Measurements from ENCODE around the gene PANK4.

Gene PANK4

DNA sequence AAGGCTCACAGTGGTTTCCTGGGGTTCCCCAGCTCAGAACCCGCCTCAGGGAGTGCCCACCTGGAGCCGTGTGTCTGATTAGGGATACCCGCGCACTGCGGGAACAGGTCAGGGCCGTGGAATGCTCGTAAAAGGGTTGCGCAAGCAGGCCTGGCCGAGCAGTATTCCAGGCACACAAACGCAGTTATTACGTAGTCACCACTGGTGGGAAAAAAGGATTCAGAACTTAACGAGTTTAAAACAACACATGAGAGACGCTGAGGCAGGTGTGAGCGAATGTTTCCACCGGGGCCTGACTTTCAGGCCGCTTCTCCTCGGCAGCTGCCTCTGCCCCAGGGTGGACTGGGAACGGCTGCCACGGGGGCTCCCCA lies 32.1 kb downstream of the PANK4 start:
- DNase-seq: no peak

DNA sequence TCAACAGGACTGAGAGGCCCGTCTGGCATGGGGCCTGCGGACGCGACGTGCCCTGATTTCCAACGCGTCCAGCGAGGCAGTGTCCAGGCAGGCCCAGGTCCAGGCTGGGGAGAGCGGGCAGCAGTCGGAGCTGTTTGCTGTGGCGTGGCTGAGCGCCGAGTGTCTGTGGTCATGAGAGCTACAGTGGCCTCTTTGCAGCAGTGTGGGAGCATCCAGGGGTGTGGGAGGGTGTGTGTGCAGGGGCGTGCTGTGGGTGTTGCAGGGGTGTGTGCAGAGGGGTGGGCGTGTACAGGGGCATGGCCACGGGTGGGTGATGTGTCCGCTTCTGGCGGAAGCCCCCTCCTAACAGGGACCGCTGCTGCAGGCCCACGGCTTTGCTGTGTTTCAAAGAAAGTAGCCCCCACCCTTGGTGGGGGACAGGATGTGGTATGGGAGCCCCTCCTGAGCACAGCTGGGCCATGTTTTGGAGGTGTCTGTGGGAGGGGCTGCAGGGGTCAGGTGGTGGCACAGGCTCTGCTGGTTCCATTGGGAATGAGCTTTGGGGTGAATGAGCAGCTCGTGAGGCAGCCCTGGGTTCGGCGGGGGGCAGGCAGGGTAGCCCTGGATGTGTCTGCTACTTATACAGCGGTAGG lies 32.6 kb downstream of the PANK4 start:
- DNase-seq: no peak

DNA sequence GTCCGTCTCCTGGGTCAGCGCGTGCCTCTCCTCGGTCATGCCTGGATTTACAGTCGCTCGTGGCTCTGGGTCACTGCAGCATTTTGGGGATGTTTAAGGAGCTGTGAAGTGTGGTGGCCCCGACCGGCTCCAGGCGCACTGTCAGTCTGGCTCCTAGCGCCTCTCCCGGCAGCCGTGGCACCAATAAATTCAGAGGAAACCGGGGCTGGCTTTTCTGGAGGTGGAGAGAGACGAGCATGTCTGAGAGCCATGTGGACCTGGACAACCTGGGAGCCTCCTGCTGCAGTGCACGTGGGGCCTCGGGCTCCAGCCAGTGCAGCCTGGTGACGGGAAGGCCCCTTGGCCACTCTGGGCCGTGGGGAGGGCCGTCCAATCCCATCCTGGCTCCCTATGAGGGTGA lies 33.2 kb downstream of the PANK4 start:
- no peak for DNase-seq

DNA sequence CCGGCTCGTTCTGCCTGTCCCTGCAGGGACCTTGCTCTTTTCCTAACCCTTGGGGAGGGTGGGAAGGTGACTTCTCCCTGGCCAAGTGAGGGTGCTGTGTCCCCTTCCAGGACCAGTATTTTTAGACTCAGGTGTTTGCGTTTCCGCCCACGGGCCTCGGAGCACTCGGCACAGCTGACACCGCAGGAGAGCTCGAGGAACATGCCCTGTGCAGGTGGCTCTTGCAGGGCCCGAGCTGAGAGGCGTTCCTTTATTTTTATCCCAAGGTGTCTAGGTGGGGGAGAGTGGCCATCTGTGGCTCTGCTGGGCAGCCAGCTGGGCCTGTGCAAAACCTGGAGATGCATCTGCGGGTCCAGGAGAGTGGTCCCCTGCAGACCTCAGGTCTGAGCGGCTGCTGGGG lies 34.3 kb downstream of the PANK4 start:
- no peak for DNase-seq

- DNase-seq: no peak
These were observed 36.8 kb downstream of the PANK4 start for GRCh38 chr1:2489615-2490014.

DNA sequence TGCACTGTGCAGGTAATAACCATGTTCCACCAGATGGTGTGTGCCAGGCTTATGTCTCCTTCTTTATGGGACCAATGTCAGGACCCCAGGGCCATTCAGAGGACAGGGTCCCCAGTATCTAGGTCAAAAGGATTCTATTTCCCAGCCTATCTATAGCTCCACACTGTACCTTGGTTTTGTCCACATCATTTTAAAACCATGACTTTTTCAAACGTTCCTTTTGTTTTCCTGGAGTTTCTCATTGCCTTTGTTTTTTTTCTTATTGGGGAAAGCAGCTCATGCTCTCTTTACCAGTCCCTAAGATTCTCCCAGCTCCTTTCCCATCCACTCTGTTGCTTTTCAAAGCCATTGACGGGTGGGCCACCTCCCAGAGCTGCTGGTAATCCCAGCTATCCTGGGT lies 37.7 kb downstream of the PANK4 start:
- DNase-seq: no peak

DNA sequence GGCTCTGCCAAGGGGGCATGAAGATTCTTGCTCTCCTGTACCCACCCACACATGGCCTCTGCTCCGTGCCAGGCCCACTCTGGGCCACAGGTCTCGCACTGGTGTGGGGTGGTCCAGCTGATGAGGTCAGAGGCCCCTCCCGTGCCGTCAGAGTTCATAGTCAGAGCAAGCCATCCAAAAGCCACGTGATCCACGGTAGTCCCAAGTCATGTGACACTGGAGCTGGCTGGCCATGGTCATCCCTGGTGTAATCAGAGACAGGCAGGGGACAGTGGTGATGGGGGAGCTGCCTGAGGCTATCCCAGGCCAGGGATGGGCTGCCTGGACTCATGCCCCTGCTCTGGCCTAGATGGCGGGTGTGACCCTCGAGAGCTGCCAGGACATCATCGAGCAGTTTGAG lies 39.8 kb downstream of the PANK4 start:
- no peak for DNase-seq

DNA sequence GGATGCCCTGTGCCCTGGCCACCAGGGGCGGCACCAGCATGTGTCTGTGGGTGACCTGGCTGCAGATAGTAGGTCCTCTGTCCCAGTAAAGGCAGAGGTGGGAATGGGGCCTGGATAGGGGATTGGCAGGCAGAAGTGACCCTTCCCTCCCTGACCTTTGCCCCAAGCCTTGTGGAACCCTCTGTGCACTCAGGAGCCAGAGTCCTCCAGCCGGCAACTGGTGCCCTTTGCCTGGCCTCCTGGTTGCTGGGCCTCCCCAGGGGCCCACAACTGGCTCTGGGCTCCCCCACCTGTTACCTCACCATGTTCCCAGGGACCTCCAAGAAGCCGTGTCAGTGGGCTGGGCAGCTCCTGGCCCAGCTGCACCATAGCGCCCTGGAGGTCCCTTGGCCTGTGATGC lies 40.4 kb downstream of the PANK4 start:
- DNase-seq: no peak

DNA sequence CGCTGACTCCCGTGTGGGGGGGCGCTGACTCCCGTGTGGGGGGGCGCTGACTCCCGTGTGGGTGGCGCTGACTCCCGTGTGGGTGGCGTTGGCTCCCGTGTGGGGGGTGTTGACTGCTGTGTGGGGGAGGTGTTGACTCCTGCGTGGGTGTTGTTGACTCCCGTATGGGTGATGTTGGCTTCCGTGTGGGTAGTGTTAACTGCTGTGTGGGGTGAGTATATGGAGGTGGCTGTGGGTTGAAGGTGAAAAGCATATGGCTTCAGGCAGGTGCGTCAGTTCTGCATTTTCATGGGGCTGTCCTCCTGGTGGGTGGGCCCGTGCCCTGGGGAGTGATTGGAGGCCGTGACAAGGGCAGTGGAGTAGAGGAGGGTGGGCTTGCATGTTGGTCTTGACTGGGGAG lies 42.4 kb downstream of the PANK4 start:
- DNase-seq: no peak

- no peak for DNase-seq
These were observed 43.4 kb downstream of the PANK4 start for GRCh38 chr1:2483026-2483425.

DNA sequence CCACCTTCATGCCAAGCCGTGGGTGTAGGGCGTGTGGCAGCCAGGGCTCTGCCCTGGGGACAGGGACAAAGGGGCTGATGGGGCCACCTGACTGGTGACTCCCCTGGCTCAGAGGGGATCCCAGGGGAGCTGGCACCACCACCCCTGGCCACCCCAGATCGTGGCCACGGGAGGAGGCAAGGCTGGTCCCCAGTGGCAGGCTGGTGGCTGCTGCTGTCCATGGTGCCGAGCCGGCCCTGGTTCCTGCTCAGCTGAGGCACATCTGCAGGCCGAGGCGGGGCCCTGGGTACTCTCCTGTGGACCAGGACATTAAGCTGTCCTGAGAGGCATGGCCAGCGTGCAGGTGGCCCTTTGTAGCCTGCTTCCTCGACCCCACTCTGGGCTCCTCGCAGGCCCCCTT lies 43.8 kb downstream of the PANK4 start:
- DNase-seq: no peak

GRCh38 chr1:2481885-2482284 lies 44.5 kb downstream of the PANK4 start:
- no peak for DNase-seq

GRCh38 chr1:2480986-2481364 lies 45.4 kb downstream of the PANK4 start:
- no peak for DNase-seq

GRCh38 chr1:2480236-2480985 lies 46.0 kb downstream of the PANK4 start:
- no peak for DNase-seq

DNA sequence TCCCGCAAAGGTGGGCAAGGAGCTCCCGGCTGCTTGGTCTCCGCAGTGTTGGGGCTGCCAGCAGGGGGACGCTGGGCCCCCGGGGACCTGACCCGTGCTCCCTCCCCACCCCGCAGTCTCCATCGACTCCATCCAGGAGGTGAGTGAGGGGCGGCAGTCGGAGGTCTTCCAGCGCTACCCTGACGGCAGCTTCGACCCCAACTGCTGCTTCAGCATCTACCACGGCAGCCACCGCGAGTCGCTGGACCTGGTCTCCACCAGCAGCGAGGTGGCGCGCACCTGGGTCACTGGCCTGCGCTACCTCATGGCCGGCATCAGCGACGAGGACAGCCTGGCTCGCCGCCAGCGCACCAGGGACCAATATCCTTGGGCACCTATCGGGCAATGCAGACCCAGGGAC lies 46.8 kb downstream of the PANK4 start:
- DNase-seq: no peak

DNA sequence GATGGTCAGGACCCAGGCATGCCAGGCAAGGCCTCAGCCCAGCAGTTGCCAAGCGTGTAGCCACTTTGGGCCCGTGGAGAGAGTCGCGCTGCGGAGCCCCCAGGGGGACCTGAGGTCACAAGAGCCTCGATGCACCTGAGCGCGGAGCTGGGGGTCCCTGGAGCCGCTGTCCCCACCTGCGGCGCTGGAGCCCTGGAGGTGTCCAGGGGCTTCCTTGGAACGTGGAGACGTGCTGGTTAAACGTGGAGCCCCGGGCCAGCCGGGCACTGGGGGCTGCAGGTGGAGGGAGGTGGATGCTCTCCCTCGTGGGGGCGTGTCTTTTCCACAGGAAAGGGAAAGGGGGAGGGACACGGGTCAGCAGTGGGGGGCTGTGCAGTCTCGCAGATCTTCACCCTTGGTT lies 47.2 kb downstream of the PANK4 start:
- DNase-seq: no peak

- DNase-seq: no peak
These were observed 48.5 kb downstream of the PANK4 start for GRCh38 chr1:2477791-2478499.

DNA sequence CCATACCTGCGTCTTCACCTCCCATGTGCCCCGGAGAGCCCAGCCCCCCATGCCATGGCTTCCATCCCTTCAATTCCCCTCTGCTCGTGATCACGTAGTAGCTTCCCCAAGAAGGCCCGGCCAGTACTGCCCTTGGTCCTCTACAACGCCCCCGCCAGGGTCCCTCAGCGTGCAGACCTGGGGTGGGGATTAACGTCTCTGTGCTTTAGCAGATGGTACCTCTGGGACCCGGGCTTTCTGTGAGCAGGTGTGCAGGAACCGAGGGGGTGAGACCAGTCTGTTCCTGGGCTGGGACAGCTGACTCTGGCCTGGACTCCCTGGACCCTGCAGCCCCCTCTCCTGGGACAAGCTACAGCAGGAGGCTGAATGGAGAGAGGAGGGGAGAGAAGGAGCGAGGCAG lies 49.1 kb downstream of the PANK4 start:
- DNase-seq: no peak

- DNase-seq: no peak
These were observed 50.1 kb downstream of the PANK4 start, which contains the start of gene PLCH2 for GRCh38 chr1:2476061-2476999. Gene PLCH2 (plus strand): TSS chr1:2476289. CDS start chr1:2476589, 300 bp downstream.

DNA sequence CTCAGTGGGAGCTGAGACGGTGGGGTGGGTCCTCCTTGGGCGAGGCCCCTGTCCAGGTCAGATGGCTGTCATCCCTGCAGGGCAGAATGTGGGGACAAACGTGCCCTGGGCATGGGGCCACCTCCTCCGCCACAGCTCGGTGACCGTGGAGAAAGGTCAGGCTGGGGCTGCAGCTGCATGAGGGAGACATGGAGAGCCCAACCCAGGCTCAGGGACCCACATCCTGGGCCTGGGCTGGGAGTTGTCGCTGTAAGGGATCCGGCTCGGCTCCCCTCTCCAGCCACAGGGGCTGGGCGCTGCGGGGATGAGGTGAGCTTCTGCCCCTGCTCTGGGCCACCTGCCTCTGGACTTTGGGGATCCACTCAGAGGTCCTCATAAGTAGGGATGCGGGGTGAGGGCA lies 50.8 kb downstream of the PANK4 start:
- no peak for DNase-seq

GRCh38 chr1:2474933-2475371 lies 51.4 kb downstream of the PANK4 start:
- no peak for DNase-seq

- no peak for DNase-seq
These were observed 52.1 kb downstream of the PANK4 start for GRCh38 chr1:2474104-2474844.
